SK-N-SH (cell line): ENCODE results near the gene ADH1B. TPM values are rescaled to one million over a fixed set of nuclear protein-coding genes. Genes with fewer than 3 reads are reported as not detected.

Source experiments
- CTCF ChIA-PET: fragments of 300-600, 350-600 bp; formaldehyde crosslinking; extraction: SDS; loops from one replicate; lab custom pipeline; 2021; lab: Yijun Ruan, JAX
- POLR2A ChIA-PET: fragments of 350-600 bp; sonication (Branson Sonifier 250); formaldehyde crosslinking; extraction: SDS; loops from one replicate; lab custom pipeline; 2020; ENCODE audit warnings: antibody characterized with exemption, inconsistent platforms; lab: Yijun Ruan, JAX
- DNase-seq: peaks from one replicate; pipeline ENCODE4 v3.0.0; 2012
- H2AFZ ChIP-seq: fragments of 200-600 bp; sonication (generic); 2 replicates; pipeline ENCODE4 v1.8.1; 2016; ENCODE audit warnings: antibody characterized with exemption, mild to moderate bottlenecking, low read depth
- H3F3A ChIP-seq: fragments of 200-600 bp; sonication (generic); replicated peaks from 2 replicates; pipeline ENCODE3; 2016; ENCODE audit warnings: antibody characterized with exemption, mild to moderate bottlenecking; ENCODE audit not compliant: insufficient read depth
- H3K27ac ChIP-seq, 2 experiments: fragments of 200-500 bp in 1 of 2; fragments of 200-600 bp in 1 of 2; sonication (Bioruptor generic) in 1 of 2; sonication (generic), shearing (Covaris generic) in 1 of 2; 2 replicates each; pipeline versions ENCODE4 v1.5.1 to v1.6.1; 2014 to 2016; ENCODE audit warnings: low read depth in 2 of 2, inconsistent platforms in 1 of 2, low read length in 1 of 2, mild to moderate bottlenecking in 1 of 2, mixed read lengths in 1 of 2
- H3K27me3 ChIP-seq: fragments of 200-600 bp; sonication (generic), shearing (Covaris generic); 2 replicates; pipeline ENCODE4 v1.6.1; 2016; ENCODE audit warnings: mixed run types; ENCODE audit not compliant: insufficient read depth
- H3K36me3 ChIP-seq, 2 experiments: fragments of 200-500 bp in 1 of 2; fragments of 200-600 bp in 1 of 2; sonication (Bioruptor generic) in 1 of 2; sonication (generic) in 1 of 2; replicated peaks in 1 of 2; 2 replicates each; pipeline versions ENCODE3 to v1.5.1; 2014 to 2016; ENCODE audit warnings: low read length in 1 of 2, mild to moderate bottlenecking in 1 of 2; ENCODE audit not compliant: insufficient read depth in 2 of 2, control insufficient read depth in 1 of 2
- H3K4me1 ChIP-seq, 2 experiments: fragments of 200-500 bp in 1 of 2; fragments of 200-600 bp in 1 of 2; sonication (Bioruptor generic) in 1 of 2; sonication (generic), shearing (Covaris generic) in 1 of 2; 2 replicates each; pipeline versions ENCODE4 v1.5.1 to v1.6.1; 2014 to 2016; ENCODE audit warnings: low read depth in 1 of 2, low read length in 1 of 2, mixed run types in 1 of 2; ENCODE audit not compliant: insufficient read depth in 2 of 2, control insufficient read depth in 1 of 2
- H3K4me2 ChIP-seq: fragments of 200-600 bp; sonication (generic), shearing (Covaris generic); 2 replicates; pipeline ENCODE4 v1.6.1; 2017; ENCODE audit warnings: mixed run types
- H3K4me3 ChIP-seq, 2 experiments: fragments of 200-500 bp in 1 of 2; fragments of 200-600 bp in 1 of 2; sonication (Bioruptor generic) in 1 of 2; sonication (generic), shearing (Covaris generic) in 1 of 2; 2 replicates each; pipeline versions ENCODE4 v1.5.1 to v1.8.1; 2014 to 2016; ENCODE audit warnings: low read depth in 2 of 2, inconsistent platforms in 1 of 2, low read length in 1 of 2, mild to moderate bottlenecking in 1 of 2, mixed read lengths in 1 of 2, moderate library complexity in 1 of 2
- H3K79me2 ChIP-seq: fragments of 200-600 bp; sonication (generic); 2 replicates; pipeline ENCODE4 v1.8.1; 2017; ENCODE audit warnings: mild to moderate bottlenecking; ENCODE audit not compliant: insufficient read depth
- H3K9ac ChIP-seq: fragments of 200-600 bp; sonication (generic); 2 replicates; pipeline ENCODE4 v1.6.1; 2017; ENCODE audit warnings: mixed run types
- H3K9me2 ChIP-seq: fragments of 200-600 bp; sonication (generic); 2 replicates; pipeline ENCODE4 v1.6.1; 2017; ENCODE audit warnings: mixed run types
- H3K9me3 ChIP-seq: fragments of 200-600 bp; sonication (generic); 2 replicates; pipeline ENCODE4 v1.6.1; 2017; ENCODE audit warnings: mixed run types, mild to moderate bottlenecking, moderate library complexity
- H4K20me1 ChIP-seq: fragments of 200-600 bp; sonication (generic); 2 replicates; pipeline ENCODE4 v1.6.1; 2017; ENCODE audit warnings: mild to moderate bottlenecking, mixed run types; ENCODE audit not compliant: insufficient read depth
- CHD2 ChIP-seq: fragments of 150-350 bp; IDR thresholded peaks from 2 replicates; pipeline ENCODE4 v1.6.1; 2018; ENCODE audit warnings: low read length; ENCODE audit not compliant: partially characterized antibody
- CTCF ChIP-seq: fragments of 200-600 bp; sonication (generic); IDR thresholded peaks from 2 replicates; pipeline ENCODE4 v1.6.1; 2017; ENCODE audit warnings: antibody characterized with exemption, mild to moderate bottlenecking, moderate library complexity
- ELF1 ChIP-seq: IDR thresholded peaks from 2 replicates; pipeline ENCODE4 v1.4.0; 2012
- EZH2phosphoT487 ChIP-seq: fragments of 200-600 bp; sonication (generic); IDR thresholded peaks from 2 replicates; pipeline ENCODE4 v1.6.1; 2017; ENCODE audit warnings: low read depth, mixed run types, mild to moderate bottlenecking, antibody characterized with exemption, moderate library complexity, borderline replicate concordance
- FOSL2 ChIP-seq: IDR thresholded peaks from 2 replicates; pipeline ENCODE4 v1.4.0; 2012; ENCODE audit warnings: low read depth, mild to moderate bottlenecking, moderate library complexity, borderline replicate concordance
- FOXM1 ChIP-seq: IDR thresholded peaks from 2 replicates; pipeline ENCODE4 v1.4.0; 2012; ENCODE audit warnings: low read depth, mild to moderate bottlenecking
- GABPA ChIP-seq: IDR thresholded peaks from 2 replicates; pipeline ENCODE4 v1.4.0; 2012; ENCODE audit warnings: low read depth, mild to moderate bottlenecking
- MAX ChIP-seq: IDR thresholded peaks from 2 replicates; pipeline ENCODE4 v1.4.0; 2012; ENCODE audit warnings: low read depth
- MXI1 ChIP-seq: IDR thresholded peaks from 2 replicates; pipeline ENCODE4 v1.6.1; 2012; ENCODE audit warnings: mild to moderate bottlenecking, low read depth, low read length, improper control_type of control experiment
- NFIC ChIP-seq: IDR thresholded peaks from 2 replicates; pipeline ENCODE4 v1.4.0; 2012; ENCODE audit warnings: borderline replicate concordance
- NRF1 ChIP-seq: IDR thresholded peaks from 2 replicates; pipeline ENCODE4 v1.6.1; 2012; ENCODE audit warnings: low read depth, mild to moderate bottlenecking, low read length
- POLR2AphosphoS5 ChIP-seq: IDR thresholded peaks from 2 replicates; pipeline ENCODE4 v1.6.1; 2012; ENCODE audit warnings: low read depth, low read length
- RAD21 ChIP-seq: IDR thresholded peaks from 2 replicates; pipeline ENCODE4 v1.6.1; 2012; ENCODE audit warnings: mild to moderate bottlenecking, low read length
- RCOR1 ChIP-seq: fragments of 150-350 bp; IDR thresholded peaks from 2 replicates; pipeline ENCODE4 v1.6.1; 2017; ENCODE audit warnings: antibody characterized with exemption, low read length
- RFX5 ChIP-seq: IDR thresholded peaks from 2 replicates; pipeline ENCODE4 v1.6.1; 2012; ENCODE audit warnings: mild to moderate bottlenecking, improper control_type of control experiment, low read length
- SIN3A ChIP-seq: IDR thresholded peaks from 2 replicates; pipeline ENCODE4 v1.6.1; 2012; ENCODE audit warnings: low read depth, mild to moderate bottlenecking, low read length, moderate library complexity, borderline replicate concordance
- SMC3 ChIP-seq: IDR thresholded peaks from 2 replicates; pipeline ENCODE4 v1.6.1; 2012; ENCODE audit warnings: low read depth, low read length, improper control_type of control experiment
- TAF1 ChIP-seq: IDR thresholded peaks from 2 replicates; pipeline ENCODE4 v1.6.1; 2012; ENCODE audit warnings: low read depth, mild to moderate bottlenecking, low read length, moderate library complexity, borderline replicate concordance
- TEAD4 ChIP-seq: IDR thresholded peaks from 2 replicates; pipeline ENCODE4 v1.4.0; 2012; ENCODE audit warnings: mild to moderate bottlenecking, borderline replicate concordance; ENCODE audit not compliant: insufficient read depth
- YY1 ChIP-seq: IDR thresholded peaks from 2 replicates; pipeline ENCODE4 v1.4.0; 2012; ENCODE audit warnings: low read depth, mild to moderate bottlenecking
- WGBS: methylation state at CpG from one replicate; pipeline ENCODE4 v1.1.6; 2017; ENCODE audit warnings: low lambda C conversion rate; 5-methylcytosine and 5-hydroxymethylcytosine counted together
- polyA plus RNA-seq, 3 experiments: library from polyadenylated mRNA; depleted of rRNA; stranded (reverse); fragments of >200 nt; gene quantifications; 2 replicates each; pipeline ENCODE4 v1.2.3, GENCODE V29; 2012

Gene ADH1B
- polyA plus RNA-seq, 1 of the 3 experiments (the other 2 are of a cell fraction) = not detected

- H3K4me2 ChIP-seq = no peak overlapping the region
- no peaks in the 10 kb centered on the region for H3K4me1 ChIP-seq
- no peaks in the 10 kb centered on the region for H3F3A ChIP-seq
- no peak overlapping the region for H3K9ac ChIP-seq
- no peaks in the 10 kb centered on the region for H3K36me3 ChIP-seq
- no peaks in the 10 kb centered on the region for H3K27me3 ChIP-seq
- H3K9me3 ChIP-seq = no peaks in the 10 kb centered on the region
- no peaks in the 10 kb centered on the region for H3K9me2 ChIP-seq
- TF ChIP-seq MAX = no peak
- no peak for TF ChIP-seq CTCF
- TF ChIP-seq CHD2 = no peak
- TF ChIP-seq FOSL2 = no peak
- TF ChIP-seq YY1 = no peak
- no peak for TF ChIP-seq EZH2phosphoT487
- no peak for TF ChIP-seq RCOR1
- no peak for TF ChIP-seq SIN3A
- no peak for TF ChIP-seq POLR2AphosphoS5
- TF ChIP-seq ELF1 = no peak
- no peak for TF ChIP-seq TEAD4
- TF ChIP-seq MXI1 = no peak
- no peak for TF ChIP-seq SMC3
- no peak for TF ChIP-seq FOXM1
- TF ChIP-seq RFX5 = no peak
- TF ChIP-seq GABPA = no peak
- no peak for TF ChIP-seq RAD21
- TF ChIP-seq NFIC = no peak
- no peak for DNase-seq
- H3K4me3 ChIP-seq = no peak overlapping the region
- no peak overlapping the region for H2AFZ ChIP-seq
- POLR2A ChIA-PET = no interaction called here
- H3K27ac ChIP-seq = no peak overlapping the region
- CTCF ChIA-PET = no interaction called here
- 0% methylated on average over 1 of the region's 1 CpG for WGBS
- H4K20me1 ChIP-seq = no peaks in the 10 kb centered on the region
- no peaks in the 10 kb centered on the region for H3K79me2 ChIP-seq
Measured at GRCh38 chr4:99334880-99335279, 13.7 kb upstream of the ADH1B start.

GRCh38 chr4:99330648-99331047, 9.4 kb upstream of the ADH1B start:
- Histone ChIP-seq H3K9ac (no peak overlapping the region), H3K4me1 (no peaks in the 10 kb centered on the region), H3K9me2 (no peaks in the 10 kb centered on the region), H3F3A (no peaks in the 10 kb centered on the region), H3K27me3 (no peaks in the 10 kb centered on the region), H2AFZ (no peak overlapping the region), H3K4me2 (no peak overlapping the region), H4K20me1 (no peaks in the 10 kb centered on the region), H3K4me3 (no peak overlapping the region), H3K79me2 (no peaks in the 10 kb centered on the region), H3K9me3 (no peaks in the 10 kb centered on the region), H3K27ac (no peak overlapping the region), H3K36me3 (no peaks in the 10 kb centered on the region)
- DNase-seq = no peak
- TF ChIP-seq FOXM1 (no peak), MAX (no peak), TAF1 (no peak), MXI1 (no peak), EZH2phosphoT487 (no peak), NRF1 (no peak)
- ChIA-PET CTCF (no interaction called here), POLR2A (no interaction called here)
- WGBS = 22% methylated on average over 3 of the region's 3 CpGs
